ENCODE results near the gene FFAR3. TPM values are rescaled to one million over a fixed set of nuclear protein-coding genes. Genes with fewer than 3 reads are reported as not detected.

Gene FFAR3
- total RNA-seq, 1 experiment from 2014 or later, result not detected

GRCh38 chr19:35408284-35409171, 50.3 kb downstream of the FFAR3 start:
- no TSS peak for BruUV-seq (replicated peaks)
- DNase-seq, result no peak
- H3K27me3 ChIP-seq (ENCODE audit: low read length), result peaks cover 23% of the 10 kb centered on the region
- no peaks in the 10 kb centered on the region for H3K9me2 ChIP-seq (replicated peaks; ENCODE audit: low read length)
- no peak overlapping the region for H3K9ac ChIP-seq (ENCODE audit: low read length)
- no peak overlapping the region for H3K4me3 ChIP-seq (ENCODE audit: low read length)
- no peaks in the 10 kb centered on the region for H3F3A ChIP-seq (ENCODE audit: low read length, unreplicated experiment)
- H2AFZ ChIP-seq (ENCODE audit: low read length), result no peak overlapping the region
- ChIA-PET POLR2A (ENCODE audit: unreplicated experiment) (no interaction called here), CTCF (no interaction called here)
- H3K9me3 ChIP-seq (ENCODE audit: low read length), result no peaks in the 10 kb centered on the region
- no peaks in the 10 kb centered on the region for H3K36me3 ChIP-seq (ENCODE audit: low read depth, low read length)
- H3K4me2 ChIP-seq (ENCODE audit: low read length), result no peak overlapping the region
- no peaks in the 10 kb centered on the region for H4K20me1 ChIP-seq (ENCODE audit: low read length)
- TF ChIP-seq EZH2 (IDR thresholded peaks at IDR 0.05; ENCODE audit: low read length, unreplicated experiment) (no peak), CTCF (conservative IDR thresholded peaks at IDR 0.05; ENCODE audit: low read depth, low read length) (no peak), EZH2phosphoT487 (IDR thresholded peaks at IDR 0.05; ENCODE audit: borderline replicate concordance, low read length) (no peak)
- H3K4me1 ChIP-seq (ENCODE audit: insufficient read depth, low read length), result no peaks in the 10 kb centered on the region
- ATAC-seq, result no peak
- intact Hi-C loops (cut with micrococcal nuclease), result no loop called here
- no peak overlapping the region for H3K27ac ChIP-seq (ENCODE audit: low read length)
- no peaks in the 10 kb centered on the region for H3K79me2 ChIP-seq (ENCODE audit: low read length)

- ATAC-seq, result no peak
- intact Hi-C loops (cut with micrococcal nuclease), result no loop called here
- Histone ChIP-seq H3K79me2 (ENCODE audit: low read length) (no peaks in the 10 kb centered on the region), H2AFZ (ENCODE audit: low read length) (no peak overlapping the region), H3K4me2 (ENCODE audit: low read length) (no peak overlapping the region), H3K27ac (ENCODE audit: low read length) (no peak overlapping the region), H3K4me1 (ENCODE audit: insufficient read depth, low read length) (no peaks in the 10 kb centered on the region), H3K36me3 (ENCODE audit: low read depth, low read length) (no peaks in the 10 kb centered on the region), H3K4me3 (ENCODE audit: low read length) (no peak overlapping the region), H3F3A (ENCODE audit: low read length, unreplicated experiment) (no peaks in the 10 kb centered on the region), H3K9me2 (replicated peaks; ENCODE audit: low read length) (no peaks in the 10 kb centered on the region), H3K9me3 (ENCODE audit: low read length) (no peaks in the 10 kb centered on the region), H3K27me3 (ENCODE audit: low read length) (peaks cover 23% of the 10 kb centered on the region), H3K9ac (ENCODE audit: low read length) (no peak overlapping the region), H4K20me1 (ENCODE audit: low read length) (no peaks in the 10 kb centered on the region)
- CTCF ChIA-PET, result no interaction called here
- POLR2A ChIA-PET (ENCODE audit: unreplicated experiment), result no interaction called here
- BruUV-seq (replicated peaks), result no TSS peak
- no peak for DNase-seq
- no peak for TF ChIP-seq EZH2 (IDR thresholded peaks at IDR 0.05; ENCODE audit: low read length, unreplicated experiment)
- TF ChIP-seq EZH2phosphoT487 (IDR thresholded peaks at IDR 0.05; ENCODE audit: borderline replicate concordance, low read length), result no peak
- TF ChIP-seq CTCF (conservative IDR thresholded peaks at IDR 0.05; ENCODE audit: low read depth, low read length), result no peak
Measured at GRCh38 chr19:35409191-35409590, 50.9 kb downstream of the FFAR3 start.

Small RNAs within 50 kb of the gene (microRNA-seq; reads per million reads assigned to microRNA genes)
- gene MIR5196 (ENCODE audit: unreplicated experiment), result not detected

Other genes with a start within 250 kb of the FFAR3 start
- 48.7 and 61.6 TPM in 2 replicates for gene FXYD3, start 242.6 kb upstream of the FFAR3 start, total RNA-seq (2014; rRNA removed)
- gene LGI4, start 223.4 kb upstream of the FFAR3 start, total RNA-seq (2014; rRNA removed), result 0.22 TPM in 1 of 2 replicates, not detected in the other
- not detected in 2 replicates for gene FXYD1, start 219.6 kb upstream of the FFAR3 start, total RNA-seq (2014; rRNA removed)
- gene FXYD7, start 215.2 kb upstream of the FFAR3 start, total RNA-seq (2014; rRNA removed), result not detected in 2 replicates
- 114 and 123 TPM in 2 replicates for gene FXYD5, start 203.7 kb upstream of the FFAR3 start, total RNA-seq (2014; rRNA removed)
- gene FAM187B, start 129.7 kb upstream of the FFAR3 start, total RNA-seq (2014; rRNA removed), result not detected in 2 replicates
- 80.3 and 91.0 TPM in 2 replicates for gene LSR, start 109.5 kb upstream of the FFAR3 start, total RNA-seq (2014; rRNA removed)
- gene USF2, start 89.5 kb upstream of the FFAR3 start, total RNA-seq (2014; rRNA removed), result 102 and 103 TPM in 2 replicates
- not detected in 2 replicates for gene HAMP, start 75.9 kb upstream of the FFAR3 start, total RNA-seq (2014; rRNA removed)
- gene MAG, start 66.3 kb upstream of the FFAR3 start, total RNA-seq (2014; rRNA removed), result not detected in 2 replicates
- 0.07 TPM in 1 of 2 replicates, not detected in the other for gene CD22, start 29.3 kb upstream of the FFAR3 start, total RNA-seq (2014; rRNA removed)
- gene FFAR1, start 10.6 kb upstream of the FFAR3 start, total RNA-seq (2014; rRNA removed), result not detected in 2 replicates
- not detected in 2 replicates for gene GPR42, start 12.6 kb downstream of the FFAR3 start, total RNA-seq (2014; rRNA removed)
- not detected in 2 replicates for gene FFAR2, start 89.8 kb downstream of the FFAR3 start, total RNA-seq (2014; rRNA removed)
- gene KRTDAP, start 132.0 kb downstream of the FFAR3 start, total RNA-seq (2014; rRNA removed), result not detected in 2 replicates
- gene DMKN, start 155.2 kb downstream of the FFAR3 start, total RNA-seq (2014; rRNA removed), result 128 and 144 TPM in 2 replicates
- 0.26 and 2.1 TPM in 2 replicates for gene SBSN, start 169.9 kb downstream of the FFAR3 start, total RNA-seq (2014; rRNA removed)
- not detected in 2 replicates for gene GAPDHS, start 175.0 kb downstream of the FFAR3 start, total RNA-seq (2014; rRNA removed)
- gene TMEM147, start 187.2 kb downstream of the FFAR3 start, total RNA-seq (2014; rRNA removed), result 191 and 206 TPM in 2 replicates
- gene ATP4A, start 205.2 kb downstream of the FFAR3 start, total RNA-seq (2014; rRNA removed), result not detected in 2 replicates
- gene PMIS2, start 227.7 kb downstream of the FFAR3 start, total RNA-seq (2014; rRNA removed), result not detected in 2 replicates